SK-N-SH treated with all-trans-retinoic acid at 6 μM for 48 hours (cell line): ENCODE results near the gene CUEDC1.
A peak's percentile ranks its signal among the peaks of the same experiment; 100 is the strongest.

ENCODE experiments used
- ATAC-seq: fragments of 200-7000 bp; cut with Tn5 transposase; 3 replicates; pipeline ENCODE4 v1.9.1; 2020; ENCODE audit warnings: mild to moderate bottlenecking, moderate library complexity
- ARNTL ChIP-seq: fragments of 450-650 bp; formaldehyde crosslinking; IDR thresholded peaks from 2 replicates; pipeline ENCODE4 v1.5.0; 2020; ENCODE audit warnings: low read depth, mild to moderate bottlenecking, moderate library complexity, borderline replicate concordance
- BACH2 ChIP-seq: fragments of 250-450 bp; sonication (Bioruptor Pico); IDR thresholded peaks from 2 replicates; pipeline ENCODE4 v1.9.0; 2021; ENCODE audit warnings: mild to moderate bottlenecking, borderline replicate concordance
- CREB5 ChIP-seq: fragments of 250-450 bp; sonication (Bioruptor Pico); IDR thresholded peaks from 2 replicates; pipeline ENCODE4 v1.5.1; 2020; ENCODE audit warnings: low read depth, mild to moderate bottlenecking, moderate library complexity
- ESRRG ChIP-seq: fragments of 250-450 bp; sonication (Bioruptor Pico); IDR thresholded peaks from 2 replicates; pipeline ENCODE4 v1.6.1; 2021; ENCODE audit warnings: mild to moderate bottlenecking
- GLIS3 ChIP-seq: fragments of 250-450 bp; sonication (Bioruptor Pico); IDR thresholded peaks from 2 replicates; pipeline ENCODE4 v1.5.0; 2020; ENCODE audit warnings: mild to moderate bottlenecking, moderate library complexity
- ISL1 ChIP-seq: fragments of 250-450 bp; sonication (Bioruptor Pico); IDR thresholded peaks from 2 replicates; pipeline ENCODE4 v2.1.2; 2022; ENCODE audit warnings: mild to moderate bottlenecking, moderate library complexity
- OSR1 ChIP-seq: fragments of 250-450 bp; sonication (Bioruptor Pico); IDR thresholded peaks from 2 replicates; pipeline ENCODE4 v1.8.0; 2022; ENCODE audit warnings: moderate library complexity, mild to moderate bottlenecking, inconsistent platforms
- PATZ1 ChIP-seq: fragments of 250-450 bp; sonication (Bioruptor Pico); IDR thresholded peaks from 2 replicates; pipeline ENCODE4 v1.8.0; 2020; ENCODE audit warnings: mild to moderate bottlenecking, moderate library complexity, borderline replicate concordance
- RARB ChIP-seq: fragments of 250-450 bp; sonication (Bioruptor Pico); IDR thresholded peaks from 2 replicates; pipeline ENCODE4 v1.8.0; 2021; ENCODE audit warnings: mild to moderate bottlenecking, moderate library complexity
- TCF4 ChIP-seq: fragments of 250-450 bp; sonication (Bioruptor Pico); IDR thresholded peaks from 2 replicates; pipeline ENCODE4 v1.8.0; 2021; ENCODE audit warnings: mild to moderate bottlenecking, moderate library complexity, borderline replicate concordance
- TOX ChIP-seq: fragments of 250-450 bp; sonication (Bioruptor Pico); IDR thresholded peaks from 2 replicates; pipeline ENCODE4 v1.8.0; 2021; ENCODE audit warnings: mild to moderate bottlenecking, moderate library complexity, borderline replicate concordance
- TSHZ2 ChIP-seq: fragments of 250-450 bp; sonication (Bioruptor Pico); IDR thresholded peaks from 2 replicates; pipeline ENCODE4 v1.5.0; 2020; ENCODE audit warnings: mild to moderate bottlenecking, moderate library complexity
- ZC3H10 ChIP-seq: fragments of 250-450 bp; sonication (Bioruptor Pico); IDR thresholded peaks from 2 replicates; pipeline ENCODE4 v1.5.1; 2021; ENCODE audit warnings: mild to moderate bottlenecking, moderate library complexity
- ZFP3 ChIP-seq: fragments of 250-450 bp; sonication (Bioruptor Pico); IDR thresholded peaks from 2 replicates; pipeline ENCODE4 v1.5.0; 2020; ENCODE audit warnings: mild to moderate bottlenecking, moderate library complexity
- ZNF565 ChIP-seq: fragments of 450-650 bp; formaldehyde crosslinking; conservative IDR thresholded peaks from 2 replicates; pipeline ENCODE4 v1.5.0; 2020; ENCODE audit warnings: low read depth, mild to moderate bottlenecking, moderate library complexity
- ZNF70 ChIP-seq: fragments of 450-650 bp; formaldehyde crosslinking; IDR thresholded peaks from 2 replicates; pipeline ENCODE4 v1.5.0; 2020; ENCODE audit warnings: mild to moderate bottlenecking, moderate library complexity
- ZNF8 ChIP-seq: fragments of 450-650 bp; formaldehyde crosslinking; IDR thresholded peaks from 2 replicates; pipeline ENCODE4 v1.5.0; 2020; ENCODE audit warnings: mild to moderate bottlenecking, moderate library complexity

The CUEDC1 gene

GRCh38 chr17:57879437-57880085 lies 75.7 kb downstream of the CUEDC1 start:
- ATAC-seq = peak; percentile 9
- peak; percentile 16; the same call in 1 of the 2 replicates for TF ChIP-seq PATZ1 (CRISPR knock-in tag)
- TF ChIP-seq RARB (CRISPR knock-in tag) = no peak

GRCh38 chr17:57877803-57878377 lies 77.3 kb downstream of the CUEDC1 start:
- ATAC-seq = no peak
- no peak for TF ChIP-seq TSHZ2
- no peak for TF ChIP-seq ZNF8 (CRISPR knock-in tag)
- no peak for TF ChIP-seq ARNTL (CRISPR knock-in tag)
- TF ChIP-seq CREB5 (CRISPR knock-in tag) = no peak
- no peak for TF ChIP-seq TOX (CRISPR knock-in tag)
- no peak for TF ChIP-seq ZC3H10 (CRISPR knock-in tag)
- TF ChIP-seq ESRRG (CRISPR knock-in tag) = no peak
- no peak for TF ChIP-seq GLIS3 (CRISPR knock-in tag)
- no peak for TF ChIP-seq ZNF565
- TF ChIP-seq PATZ1 (CRISPR knock-in tag) = no peak

- ATAC-seq = no peak
- no peak for TF ChIP-seq ZFP3 (CRISPR knock-in tag)
- no peak for TF ChIP-seq ZNF565
- no peak for TF ChIP-seq ESRRG (CRISPR knock-in tag)
- TF ChIP-seq TCF4 (CRISPR knock-in tag) = no peak
- TF ChIP-seq ZC3H10 (CRISPR knock-in tag) = no peak
- TF ChIP-seq ZNF8 (CRISPR knock-in tag) = no peak
- no peak for TF ChIP-seq PATZ1 (CRISPR knock-in tag)
- TF ChIP-seq, all 23 proteins: peak for 0
Measured at GRCh38 chr17:57876866-57877237, 78.4 kb downstream of the CUEDC1 start.

- no peak for ATAC-seq
- TF ChIP-seq PATZ1 (CRISPR knock-in tag) = no peak
- TF ChIP-seq CREB5 (CRISPR knock-in tag) = no peak
- TF ChIP-seq OSR1 = no peak
- no peak for TF ChIP-seq ESRRG (CRISPR knock-in tag)
- no peak for TF ChIP-seq TCF4 (CRISPR knock-in tag)
- no peak for TF ChIP-seq BACH2
- no peak for TF ChIP-seq ZNF565
- TF ChIP-seq ISL1 (CRISPR knock-in tag) = no peak
- TF ChIP-seq ZNF70 (CRISPR knock-in tag) = no peak
- TF ChIP-seq RARB (CRISPR knock-in tag) = no peak
- TF ChIP-seq TOX (CRISPR knock-in tag) = no peak
Measured at GRCh38 chr17:57876023-57876865, 79.0 kb downstream of the CUEDC1 start.
